ENCODE results near the gene XPNPEP2. TPM values are rescaled to one million over a fixed set of nuclear protein-coding genes. Genes with fewer than 3 reads are reported as not detected.

XPNPEP2 gene
- total RNA-seq, 1 donor from 2014 or later: 0.27 TPM

DNA sequence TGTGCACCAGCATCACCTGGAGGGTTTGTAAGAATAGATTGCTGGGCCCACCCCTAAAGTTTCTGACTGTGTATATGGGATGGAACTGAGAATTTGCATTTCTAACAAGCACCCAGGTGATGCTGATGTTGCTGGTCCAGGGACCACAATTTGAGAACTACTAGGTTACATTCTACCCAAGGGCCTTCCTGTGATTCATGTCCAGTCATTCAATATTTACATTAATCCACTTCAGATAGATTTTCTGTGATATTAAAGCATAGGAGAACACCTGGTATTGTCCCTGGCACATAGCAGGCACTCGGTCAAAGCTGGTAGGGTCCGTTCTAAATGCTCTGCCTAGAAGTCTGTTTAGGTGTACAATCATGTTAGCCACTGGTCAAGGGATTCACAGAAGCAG lies 19.5 kb upstream of the XPNPEP2 start:
- H3K4me1 Mint-ChIP-seq (ENCODE audit: unreplicated experiment): no peaks in the 10 kb centered on the region
- DNase-seq (ENCODE audit: extremely low spot score, unreplicated experiment): no peak
- no peak overlapping the region for H3K27ac Mint-ChIP-seq (ENCODE audit: unreplicated experiment)
- H3K27me3 Mint-ChIP-seq (ENCODE audit: unreplicated experiment): peaks cover 33% of the 10 kb centered on the region
- no peaks in the 10 kb centered on the region for H3K36me3 Mint-ChIP-seq (ENCODE audit: unreplicated experiment)
- H3K9me3 Mint-ChIP-seq (ENCODE audit: unreplicated experiment): no peaks in the 10 kb centered on the region
- TF ChIP-seq, protein P1, sequence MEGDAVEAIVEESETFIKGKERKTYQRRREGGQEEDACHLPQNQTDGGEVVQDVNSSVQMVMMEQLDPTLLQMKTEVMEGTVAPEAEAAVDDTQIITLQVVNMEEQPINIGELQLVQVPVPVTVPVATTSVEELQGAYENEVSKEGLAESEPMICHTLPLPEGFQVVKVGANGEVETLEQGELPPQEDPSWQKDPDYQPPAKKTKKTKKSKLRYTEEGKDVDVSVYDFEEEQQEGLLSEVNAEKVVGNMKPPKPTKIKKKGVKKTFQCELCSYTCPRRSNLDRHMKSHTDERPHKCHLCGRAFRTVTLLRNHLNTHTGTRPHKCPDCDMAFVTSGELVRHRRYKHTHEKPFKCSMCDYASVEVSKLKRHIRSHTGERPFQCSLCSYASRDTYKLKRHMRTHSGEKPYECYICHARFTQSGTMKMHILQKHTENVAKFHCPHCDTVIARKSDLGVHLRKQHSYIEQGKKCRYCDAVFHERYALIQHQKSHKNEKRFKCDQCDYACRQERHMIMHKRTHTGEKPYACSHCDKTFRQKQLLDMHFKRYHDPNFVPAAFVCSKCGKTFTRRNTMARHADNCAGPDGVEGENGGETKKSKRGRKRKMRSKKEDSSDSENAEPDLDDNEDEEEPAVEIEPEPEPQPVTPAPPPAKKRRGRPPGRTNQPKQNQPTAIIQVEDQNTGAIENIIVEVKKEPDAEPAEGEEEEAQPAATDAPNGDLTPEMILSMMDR (IDR thresholded peaks at IDR 0.05): no peak
- H3K4me3 Mint-ChIP-seq (ENCODE audit: unreplicated experiment): no peak overlapping the region

DNA sequence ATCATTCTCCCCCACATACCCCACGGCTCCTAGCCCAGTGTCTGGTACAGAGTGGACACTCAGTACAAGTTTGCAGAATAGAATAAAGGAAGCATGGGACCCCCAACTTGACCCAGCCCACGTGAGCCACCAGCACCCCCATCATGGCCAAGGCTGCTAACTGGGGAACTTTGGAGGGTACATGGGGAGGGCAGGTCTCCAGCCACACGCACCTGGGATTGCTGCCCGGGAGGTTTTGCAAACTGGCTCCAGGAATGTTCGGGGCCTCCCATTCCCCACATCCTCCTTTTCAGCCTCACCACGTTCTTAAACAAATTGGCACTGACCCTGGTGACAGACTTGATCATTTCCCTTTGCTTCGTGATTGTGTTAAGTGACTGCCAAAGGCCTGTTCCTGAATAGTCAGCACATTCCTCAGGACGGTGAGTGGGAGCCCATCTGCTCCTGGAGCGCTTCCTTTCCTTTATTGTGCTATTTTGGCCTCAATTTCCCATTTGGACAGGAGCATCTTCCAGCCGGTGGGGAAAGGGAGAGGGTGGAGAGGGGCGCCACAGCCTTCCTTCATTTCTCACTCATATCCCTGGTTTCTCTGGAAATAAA lies 18.7 kb upstream of the XPNPEP2 start:
- TF ChIP-seq, protein P1 (IDR thresholded peaks at IDR 0.05): no peak
- Mint-ChIP-seq H3K9me3 (ENCODE audit: unreplicated experiment) (no peaks in the 10 kb centered on the region), H3K27ac (ENCODE audit: unreplicated experiment) (no peak overlapping the region), H3K4me1 (ENCODE audit: unreplicated experiment) (no peaks in the 10 kb centered on the region), H3K27me3 (ENCODE audit: unreplicated experiment) (peaks cover 38% of the 10 kb centered on the region), H3K4me3 (ENCODE audit: unreplicated experiment) (no peak overlapping the region), H3K36me3 (ENCODE audit: unreplicated experiment) (no peaks in the 10 kb centered on the region)
- no peak for DNase-seq (ENCODE audit: extremely low spot score, unreplicated experiment)

DNA sequence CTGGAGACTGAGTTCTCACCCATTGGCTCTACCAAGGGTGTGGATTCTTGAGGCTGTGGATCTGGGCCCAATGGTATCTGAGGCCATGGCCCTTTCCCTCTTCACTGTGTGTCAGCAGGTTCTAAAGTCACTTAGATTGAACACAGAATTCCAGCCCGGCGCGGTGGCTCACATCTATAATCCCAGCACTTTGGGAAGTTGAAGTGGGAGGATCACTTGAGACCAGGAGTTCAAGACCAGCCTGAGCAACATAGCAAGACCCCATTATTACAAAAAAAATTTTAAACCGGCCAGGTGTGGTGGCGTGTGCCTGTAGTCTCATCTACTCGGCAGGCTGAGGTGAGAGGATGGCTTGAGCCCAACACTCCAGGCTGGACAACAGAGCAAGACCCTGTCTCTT lies 18.0 kb upstream of the XPNPEP2 start:
- TF ChIP-seq, protein P1 (IDR thresholded peaks at IDR 0.05): no peak
- no peak overlapping the region for H3K27ac Mint-ChIP-seq (ENCODE audit: unreplicated experiment)
- H3K4me3 Mint-ChIP-seq (ENCODE audit: unreplicated experiment): no peak overlapping the region
- peaks cover 38% of the 10 kb centered on the region for H3K27me3 Mint-ChIP-seq (ENCODE audit: unreplicated experiment)
- no peaks in the 10 kb centered on the region for H3K36me3 Mint-ChIP-seq (ENCODE audit: unreplicated experiment)
- DNase-seq (ENCODE audit: extremely low spot score, unreplicated experiment): no peak
- no peaks in the 10 kb centered on the region for H3K9me3 Mint-ChIP-seq (ENCODE audit: unreplicated experiment)
- H3K4me1 Mint-ChIP-seq (ENCODE audit: unreplicated experiment): no peaks in the 10 kb centered on the region

DNA sequence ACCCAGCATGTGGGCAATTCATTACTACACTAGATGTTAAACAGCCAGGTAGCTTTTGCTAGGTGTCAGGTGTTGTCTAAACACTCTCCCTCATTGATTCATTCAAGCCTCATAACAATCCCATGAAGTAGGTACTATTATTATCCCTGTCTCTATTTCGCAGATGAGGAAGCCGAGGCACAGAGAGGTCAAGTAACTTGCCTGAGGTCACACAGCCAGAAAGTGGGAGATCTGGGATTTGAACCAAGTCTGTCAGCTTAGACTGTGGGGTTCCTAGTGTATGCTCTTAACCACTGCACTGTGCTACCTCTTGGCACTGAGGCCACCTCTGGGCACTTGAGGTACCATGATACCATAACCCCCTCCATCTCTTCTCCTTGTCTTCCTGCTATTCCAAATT lies 17.4 kb upstream of the XPNPEP2 start:
- TF ChIP-seq, protein P1 (IDR thresholded peaks at IDR 0.05): no peak
- Mint-ChIP-seq H3K4me3 (ENCODE audit: unreplicated experiment) (no peak overlapping the region), H3K27me3 (ENCODE audit: unreplicated experiment) (peaks cover 36% of the 10 kb centered on the region), H3K9me3 (ENCODE audit: unreplicated experiment) (no peaks in the 10 kb centered on the region), H3K36me3 (ENCODE audit: unreplicated experiment) (no peaks in the 10 kb centered on the region), H3K27ac (ENCODE audit: unreplicated experiment) (no peak overlapping the region), H3K4me1 (ENCODE audit: unreplicated experiment) (no peaks in the 10 kb centered on the region)
- DNase-seq (ENCODE audit: extremely low spot score, unreplicated experiment): no peak

GRCh38 chrX:129721870-129722269 lies 16.9 kb upstream of the XPNPEP2 start:
- H3K4me3 Mint-ChIP-seq (ENCODE audit: unreplicated experiment): no peak overlapping the region
- no peaks in the 10 kb centered on the region for H3K4me1 Mint-ChIP-seq (ENCODE audit: unreplicated experiment)
- H3K27me3 Mint-ChIP-seq (ENCODE audit: unreplicated experiment): peaks cover 36% of the 10 kb centered on the region
- no peaks in the 10 kb centered on the region for H3K36me3 Mint-ChIP-seq (ENCODE audit: unreplicated experiment)
- no peak for DNase-seq (ENCODE audit: extremely low spot score, unreplicated experiment)
- H3K27ac Mint-ChIP-seq (ENCODE audit: unreplicated experiment): no peak overlapping the region
- TF ChIP-seq, protein P1 (IDR thresholded peaks at IDR 0.05): no peak
- H3K9me3 Mint-ChIP-seq (ENCODE audit: unreplicated experiment): no peaks in the 10 kb centered on the region

Data from osteocyte (in vitro differentiated cells).